Measurements from ENCODE around the gene ISL2. TPM values are rescaled to one million over a fixed set of nuclear protein-coding genes. Genes with fewer than 3 reads are reported as not detected.

The ISL2 gene
- total RNA-seq, 1 experiment from 2014 or later, result 8.3 TPM

GRCh38 chr15:76382987-76383728 is 46.6 kb downstream of the ISL2 start:
- H3K27ac ChIP-seq (ENCODE audit: low read length), result no peak overlapping the region
- H3K9me3 ChIP-seq (ENCODE audit: low read length), result no peaks in the 10 kb centered on the region
- no peaks in the 10 kb centered on the region for H3K36me3 ChIP-seq (ENCODE audit: insufficient read depth, low read length)
- DNase-seq, result no peak
- no peak overlapping the region for H3K9ac ChIP-seq (ENCODE audit: low read length)
- no peaks in the 10 kb centered on the region for H3K27me3 ChIP-seq (ENCODE audit: low read length)
- H3K9me2 ChIP-seq (replicated peaks; ENCODE audit: insufficient read depth, low read length), result no peaks in the 10 kb centered on the region
- no peak overlapping the region for H3K4me3 ChIP-seq (ENCODE audit: low read length)
- H2AFZ ChIP-seq (ENCODE audit: low read length), result no peak overlapping the region
- H3K4me1 ChIP-seq (ENCODE audit: low read length), result no peaks in the 10 kb centered on the region
- H3K4me2 ChIP-seq (ENCODE audit: low read depth, low read length, poor library complexity, severe bottlenecking), result no peak overlapping the region
- no peaks in the 10 kb centered on the region for H3K79me2 ChIP-seq (ENCODE audit: low read length)
- no peaks in the 10 kb centered on the region for H4K20me1 ChIP-seq (ENCODE audit: insufficient read depth, low read depth, low read length)

GRCh38 chr15:76384409-76384808 is 47.8 kb downstream of the ISL2 start:
- Histone ChIP-seq H3K4me2 (ENCODE audit: low read depth, low read length, poor library complexity, severe bottlenecking) (no peak overlapping the region), H3K27ac (ENCODE audit: low read length) (no peak overlapping the region), H2AFZ (ENCODE audit: low read length) (no peak overlapping the region), H3K36me3 (ENCODE audit: insufficient read depth, low read length) (no peaks in the 10 kb centered on the region), H3K4me1 (ENCODE audit: low read length) (no peaks in the 10 kb centered on the region), H3K4me3 (ENCODE audit: low read length) (no peak overlapping the region), H3K9me2 (replicated peaks; ENCODE audit: insufficient read depth, low read length) (no peaks in the 10 kb centered on the region), H3K27me3 (ENCODE audit: low read length) (no peaks in the 10 kb centered on the region), H3K9me3 (ENCODE audit: low read length) (no peaks in the 10 kb centered on the region), H3K79me2 (ENCODE audit: low read length) (no peaks in the 10 kb centered on the region), H4K20me1 (ENCODE audit: insufficient read depth, low read depth, low read length) (no peaks in the 10 kb centered on the region), H3K9ac (ENCODE audit: low read length) (no peak overlapping the region)
- no peak for DNase-seq

- Histone ChIP-seq H3K4me2 (ENCODE audit: low read depth, low read length, poor library complexity, severe bottlenecking) (no peak overlapping the region), H2AFZ (ENCODE audit: low read length) (no peak overlapping the region), H3K9ac (ENCODE audit: low read length) (no peak overlapping the region)
Observed at GRCh38 chr15:76386178-76386577, 49.6 kb downstream of the ISL2 start.

GRCh38 chr15:76386926-76387325 is 50.4 kb downstream of the ISL2 start:
- H3K27ac ChIP-seq (ENCODE audit: low read length), result no peak overlapping the region
- H3K79me2 ChIP-seq (ENCODE audit: low read length), result no peaks in the 10 kb centered on the region
- H3K4me1 ChIP-seq (ENCODE audit: low read length), result no peaks in the 10 kb centered on the region
- H3K4me2 ChIP-seq (ENCODE audit: low read depth, low read length, poor library complexity, severe bottlenecking), result no peak overlapping the region
- no peaks in the 10 kb centered on the region for H3K27me3 ChIP-seq (ENCODE audit: low read length)
- no peaks in the 10 kb centered on the region for H3K9me2 ChIP-seq (replicated peaks; ENCODE audit: insufficient read depth, low read length)
- no peak overlapping the region for H3K4me3 ChIP-seq (ENCODE audit: low read length)
- H2AFZ ChIP-seq (ENCODE audit: low read length), result no peak overlapping the region
- no peaks in the 10 kb centered on the region for H3K9me3 ChIP-seq (ENCODE audit: low read length)
- no peak overlapping the region for H3K9ac ChIP-seq (ENCODE audit: low read length)
- no peaks in the 10 kb centered on the region for H3K36me3 ChIP-seq (ENCODE audit: insufficient read depth, low read length)
- H4K20me1 ChIP-seq (ENCODE audit: insufficient read depth, low read depth, low read length), result no peaks in the 10 kb centered on the region
- no peak for DNase-seq

More at GRCh38 chr15:76386178-76386577, 49.6 kb downstream of the ISL2 start:
- Histone ChIP-seq H3K27ac (ENCODE audit: low read length) (no peak overlapping the region), H3K4me1 (ENCODE audit: low read length) (no peaks in the 10 kb centered on the region), H3K4me3 (ENCODE audit: low read length) (no peak overlapping the region), H4K20me1 (ENCODE audit: insufficient read depth, low read depth, low read length) (no peaks in the 10 kb centered on the region), H3K36me3 (ENCODE audit: insufficient read depth, low read length) (no peaks in the 10 kb centered on the region), H3K79me2 (ENCODE audit: low read length) (no peaks in the 10 kb centered on the region), H3K27me3 (ENCODE audit: low read length) (no peaks in the 10 kb centered on the region), H3K9me3 (ENCODE audit: low read length) (no peaks in the 10 kb centered on the region), H3K9me2 (replicated peaks; ENCODE audit: insufficient read depth, low read length) (no peaks in the 10 kb centered on the region)
- no peak for DNase-seq

GRCh38 chr15:76390571-76390970 is 54.0 kb downstream of the ISL2 start:
- Histone ChIP-seq H3K4me3 (ENCODE audit: low read length) (no peak overlapping the region), H2AFZ (ENCODE audit: low read length) (no peak overlapping the region), H3K9ac (ENCODE audit: low read length) (no peak overlapping the region), H3K36me3 (ENCODE audit: insufficient read depth, low read length) (no peaks in the 10 kb centered on the region), H3K27me3 (ENCODE audit: low read length) (no peaks in the 10 kb centered on the region), H3K9me2 (replicated peaks; ENCODE audit: insufficient read depth, low read length) (no peaks in the 10 kb centered on the region), H3K4me1 (ENCODE audit: low read length) (no peaks in the 10 kb centered on the region), H4K20me1 (ENCODE audit: insufficient read depth, low read depth, low read length) (no peaks in the 10 kb centered on the region), H3K79me2 (ENCODE audit: low read length) (no peaks in the 10 kb centered on the region), H3K27ac (ENCODE audit: low read length) (no peak overlapping the region), H3K4me2 (ENCODE audit: low read depth, low read length, poor library complexity, severe bottlenecking) (no peak overlapping the region), H3K9me3 (ENCODE audit: low read length) (no peaks in the 10 kb centered on the region)
- DNase-seq, result no peak

GRCh38 chr15:76391309-76391708 is 54.7 kb downstream of the ISL2 start:
- H3K9me2 ChIP-seq (replicated peaks; ENCODE audit: insufficient read depth, low read length), result no peaks in the 10 kb centered on the region
- no peaks in the 10 kb centered on the region for H4K20me1 ChIP-seq (ENCODE audit: insufficient read depth, low read depth, low read length)
- no peak overlapping the region for H2AFZ ChIP-seq (ENCODE audit: low read length)
- H3K9me3 ChIP-seq (ENCODE audit: low read length), result no peaks in the 10 kb centered on the region
- no peaks in the 10 kb centered on the region for H3K79me2 ChIP-seq (ENCODE audit: low read length)
- DNase-seq, result no peak
- H3K4me3 ChIP-seq (ENCODE audit: low read length), result no peak overlapping the region
- no peak overlapping the region for H3K4me2 ChIP-seq (ENCODE audit: low read depth, low read length, poor library complexity, severe bottlenecking)
- H3K4me1 ChIP-seq (ENCODE audit: low read length), result no peaks in the 10 kb centered on the region
- H3K27me3 ChIP-seq (ENCODE audit: low read length), result no peaks in the 10 kb centered on the region
- no peak overlapping the region for H3K27ac ChIP-seq (ENCODE audit: low read length)
- no peak overlapping the region for H3K9ac ChIP-seq (ENCODE audit: low read length)
- H3K36me3 ChIP-seq (ENCODE audit: insufficient read depth, low read length), result no peaks in the 10 kb centered on the region

- H3K79me2 ChIP-seq (ENCODE audit: low read length), result no peaks in the 10 kb centered on the region
- H3K9me2 ChIP-seq (replicated peaks; ENCODE audit: insufficient read depth, low read length), result no peaks in the 10 kb centered on the region
- no peaks in the 10 kb centered on the region for H3K36me3 ChIP-seq (ENCODE audit: insufficient read depth, low read length)
- H3K9ac ChIP-seq (ENCODE audit: low read length), result no peak overlapping the region
- DNase-seq, result no peak
- H3K27ac ChIP-seq (ENCODE audit: low read length), result no peak overlapping the region
- no peak overlapping the region for H2AFZ ChIP-seq (ENCODE audit: low read length)
- H3K27me3 ChIP-seq (ENCODE audit: low read length), result no peaks in the 10 kb centered on the region
- H4K20me1 ChIP-seq (ENCODE audit: insufficient read depth, low read depth, low read length), result no peaks in the 10 kb centered on the region
- no peaks in the 10 kb centered on the region for H3K9me3 ChIP-seq (ENCODE audit: low read length)
- H3K4me1 ChIP-seq (ENCODE audit: low read length), result no peaks in the 10 kb centered on the region
- H3K4me3 ChIP-seq (ENCODE audit: low read length), result no peak overlapping the region
- H3K4me2 ChIP-seq (ENCODE audit: low read depth, low read length, poor library complexity, severe bottlenecking), result no peak overlapping the region
Observed at GRCh38 chr15:76391847-76392246, 55.3 kb downstream of the ISL2 start.

Measured in Karpas-422 (cell line).